NOMO-1 (cell line): ENCODE results near the gene CYCS.
"Not testable (repeated sequence)": the region's sequence is repeated elsewhere in the genome, so short reads cannot be mapped to it uniquely, and the experiment has no call there.

Experiments
- DNase-seq, 2 experiments: peaks; one replicate each; lab custom pipeline; 2025; ENCODE audit not compliant: unreplicated experiment in 2 of 2; lab: John Stamatoyannopoulos, UW

Gene CYCS

GRCh38 chr7:25119102-25119501 is 6.0 kb downstream of the CYCS start:
- DNase-seq: no peak

GRCh38 chr7:25118048-25118753 is 6.9 kb downstream of the CYCS start:
- DNase-seq: no peak

- no peak for DNase-seq
Observed at GRCh38 chr7:25117226-25118047, 7.6 kb downstream of the CYCS start.

GRCh38 chr7:25116621-25117020 is 8.4 kb downstream of the CYCS start:
- DNase-seq: no peak

- DNase-seq: not testable (repeated sequence)
Observed at GRCh38 chr7:25110514-25110913, 14.5 kb downstream of the CYCS start.

GRCh38 chr7:25109276-25109675 is 15.8 kb downstream of the CYCS start:
- no peak for DNase-seq

- DNase-seq: no peak
Observed at GRCh38 chr7:25105911-25106310, 19.1 kb downstream of the CYCS start.

GRCh38 chr7:25103773-25104172 is 21.3 kb downstream of the CYCS start:
- DNase-seq: peak; percentile 42 to 75

- DNase-seq: no peak
Observed at GRCh38 chr7:25101817-25102216, 23.2 kb downstream of the CYCS start.

- peak; percentile 12 to 68 for DNase-seq
Observed at GRCh38 chr7:25098096-25099046, 26.7 kb downstream of the CYCS start.

GRCh38 chr7:25095516-25096345 is 29.3 kb downstream of the CYCS start:
- no peak for DNase-seq

GRCh38 chr7:25093268-25093826 is 31.7 kb downstream of the CYCS start:
- peak; percentile 71 to 79 for DNase-seq

GRCh38 chr7:25091779-25092178 is 33.3 kb downstream of the CYCS start:
- DNase-seq: no peak

- DNase-seq: no peak
Observed at GRCh38 chr7:25091176-25091575, 33.9 kb downstream of the CYCS start.

- no peak for DNase-seq
Observed at GRCh38 chr7:25090374-25090773, 34.7 kb downstream of the CYCS start.

- DNase-seq: peak; percentile 70 to 96
Observed at GRCh38 chr7:25087855-25088254, 37.2 kb downstream of the CYCS start.

GRCh38 chr7:25084821-25085220 is 40.2 kb downstream of the CYCS start:
- no peak for DNase-seq

- no peak for DNase-seq
Observed at GRCh38 chr7:25083201-25083600, 41.9 kb downstream of the CYCS start.

- not testable (repeated sequence) for DNase-seq
Observed at GRCh38 chr7:25082041-25082440, 43.0 kb downstream of the CYCS start.

- no peak for DNase-seq
Observed at GRCh38 chr7:25077096-25077495, 48.0 kb downstream of the CYCS start.
